Inflammatory macrophage treated with lipopolysaccharide for 4 hours (primary cell): ENCODE data around the gene PYCR2.

Source experiments
- DNase-seq: peaks from one replicate; pipeline ENCODE4 v3.0.0-alpha.2; 2020

The PYCR2 gene

DNA sequence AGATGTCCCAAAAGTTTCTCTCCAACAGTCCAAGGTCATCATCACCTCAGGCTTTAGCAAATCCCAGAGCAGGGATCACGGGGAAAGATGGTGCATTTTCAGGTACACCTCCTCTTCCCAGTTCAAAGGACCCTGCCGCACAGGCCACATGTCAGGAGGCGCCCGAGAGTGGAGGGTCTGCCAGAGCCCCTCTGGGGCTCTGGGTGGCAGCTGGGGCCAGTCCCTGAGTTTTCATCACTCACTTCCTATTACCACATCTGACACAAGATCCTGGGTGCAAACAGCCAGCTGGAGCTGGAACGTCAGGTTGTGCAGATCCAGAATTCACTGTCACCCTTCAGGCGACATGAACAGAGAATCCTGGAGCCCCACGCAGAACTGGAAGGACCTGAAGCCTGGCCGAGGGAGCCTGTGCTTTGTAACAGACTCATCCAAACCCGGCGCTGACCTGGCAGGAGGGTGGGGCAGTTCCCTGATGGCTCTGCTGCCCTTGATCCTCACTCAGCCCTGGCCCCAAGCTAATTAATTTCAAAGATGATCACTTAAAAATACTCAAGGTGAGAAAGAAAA is 50.7 kb downstream of the PYCR2 start:
- no peak for DNase-seq

DNA sequence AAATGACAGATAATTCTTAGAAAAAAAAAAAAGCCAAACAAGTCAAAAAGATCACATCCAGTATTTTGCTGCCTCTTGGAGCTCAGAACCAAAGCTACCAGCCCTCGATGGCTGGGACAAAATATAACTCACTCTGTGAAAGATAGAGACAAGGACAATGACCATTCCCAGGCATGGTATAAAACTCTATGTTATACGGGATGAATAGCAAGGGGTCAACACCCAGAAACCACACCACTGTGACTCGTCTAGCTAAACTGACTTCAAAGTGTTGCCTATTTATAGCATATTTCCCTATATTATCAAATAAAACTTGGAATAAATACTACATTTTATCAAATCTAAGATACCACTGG is 52.0 kb downstream of the PYCR2 start:
- DNase-seq, result no peak

- DNase-seq, result no peak
Observed at GRCh38 chr1:225871359-225872074, 52.5 kb downstream of the PYCR2 start.

GRCh38 chr1:225870911-225871310 is 53.1 kb downstream of the PYCR2 start:
- no peak for DNase-seq
